HCT116 (cell line): Measurements from ENCODE around the gene FCER1G. TPM values are rescaled to one million over a fixed set of nuclear protein-coding genes. Genes with fewer than 3 reads are reported as not detected.

ENCODE experiments used
- ATAC-seq: fragments of 200-7000 bp; cut with Tn5 transposase; 2 replicates; pipeline ENCODE4 v1.9.1; 2020; ENCODE audit warnings: mild to moderate bottlenecking, moderate library complexity
- BruUV-seq: library from RNA; stranded (reverse); fragments of 400-500 nt; replicated peaks from 2 replicates; lab custom pipeline; 2021; lab: Mats Ljungman, UMichigan
- CTCF ChIA-PET: fragments of 300-600 bp; sonication (Branson Sonifier 250); formaldehyde crosslinking; loops from one replicate; lab custom pipeline; 2021; ENCODE audit warnings: antibody characterized with exemption; lab: Charles Lee
- POLR2A ChIA-PET: fragments of 300-600, 350-600 bp; sonication (Branson Sonifier 250); formaldehyde crosslinking; loops from one replicate; lab custom pipeline; 2021; ENCODE audit warnings: antibody characterized with exemption; lab: Charles Lee
- RAD21 ChIA-PET, 2 experiments: fragments of 300-600 bp; sonication (Branson Sonifier 250); formaldehyde crosslinking; loops; one replicate each; lab custom pipeline; 2023; ENCODE audit warnings: low total read pairs in 2 of 2; ENCODE audit not compliant: uncharacterized antibody in 2 of 2, unreplicated experiment in 2 of 2, low non-redundant PET in 1 of 2; lab: Charles Lee
- DNase-seq: peaks from one replicate; pipeline ENCODE4 v3.0.0-alpha.2; 2010; ENCODE audit warnings: low read depth, low spot score
- H2AFZ ChIP-seq: fragments of 200-600 bp; shearing (Covaris generic), sonication (generic); 2 replicates; pipeline ENCODE4 v1.6.1; 2017; ENCODE audit warnings: low read depth, mixed run types, mixed read lengths, antibody characterized with exemption, low read length; ENCODE audit not compliant: poor library complexity, severe bottlenecking
- H3K27ac ChIP-seq: 2 replicates; pipeline ENCODE4 v1.5.1; 2012; ENCODE audit warnings: low read depth, low read length
- H3K27me3 ChIP-seq: fragments of 200-600 bp; sonication (generic); 2 replicates; pipeline ENCODE4 v1.6.1; 2016; ENCODE audit warnings: mixed run types, low read length, mixed read lengths; ENCODE audit not compliant: insufficient read depth
- H3K36me3 ChIP-seq, 2 experiments: fragments of 200-500 bp in 1 of 2; fragments of 200-600 bp in 1 of 2; sonication (Bioruptor generic) in 1 of 2; sonication (generic) in 1 of 2; 2 replicates each; pipeline versions ENCODE4 v1.5.1 to v1.6.1; 2014 to 2016; ENCODE audit warnings: low read length in 2 of 2, inconsistent platforms in 1 of 2, mixed read lengths in 1 of 2, mixed run types in 1 of 2; ENCODE audit not compliant: insufficient read depth in 2 of 2, control insufficient read depth in 1 of 2
- H3K4me1 ChIP-seq, 2 experiments: fragments of 200-600 bp in 1 of 2; sonication (generic) in 1 of 2; 2 replicates each; pipeline versions ENCODE4 v1.5.1 to v1.6.1; 2012 to 2017; ENCODE audit warnings: low read length in 2 of 2, inconsistent platforms in 1 of 2, mild to moderate bottlenecking in 1 of 2, mixed read lengths in 1 of 2, mixed run types in 1 of 2, moderate library complexity in 1 of 2; ENCODE audit not compliant: insufficient read depth in 2 of 2, control insufficient read depth in 1 of 2
- H3K4me2 ChIP-seq: fragments of 200-600 bp; sonication (generic); 2 replicates; pipeline ENCODE4 v1.6.1; 2017; ENCODE audit warnings: mixed run types, low read length, mixed read lengths
- H3K4me3 ChIP-seq, 2 experiments: fragments of 200-600 bp in 1 of 2; sonication (generic) in 1 of 2; replicated peaks in 1 of 2; 2 replicates each; pipeline ENCODE4 v1.5.1; 2011 to 2016; ENCODE audit warnings: low read length in 2 of 2, control low read depth in 1 of 2, low read depth in 1 of 2, mild to moderate bottlenecking in 1 of 2, mixed read lengths in 1 of 2, mixed run types in 1 of 2
- H3K79me2 ChIP-seq: fragments of 200-600 bp; sonication (generic); 2 replicates; pipeline ENCODE4 v1.6.1; 2017; ENCODE audit warnings: mild to moderate bottlenecking, mixed run types, low read length, moderate library complexity, mixed read lengths; ENCODE audit not compliant: insufficient read depth
- H3K9ac ChIP-seq: fragments of 200-600 bp; sonication (generic); 2 replicates; pipeline ENCODE4 v1.6.1; 2016; ENCODE audit warnings: low read length, mixed read lengths
- H3K9me2 ChIP-seq: fragments of 200-600 bp; sonication (generic), shearing (Covaris generic); 2 replicates; pipeline ENCODE4 v1.6.1; 2017; ENCODE audit warnings: mixed run types, mild to moderate bottlenecking, moderate library complexity; ENCODE audit not compliant: insufficient read depth
- H3K9me3 ChIP-seq, 2 experiments: fragments of 200-500 bp in 1 of 2; fragments of 200-600 bp in 1 of 2; sonication (Bioruptor generic) in 1 of 2; sonication (generic) in 1 of 2; 2 replicates each; pipeline ENCODE4 v1.6.1; 2014 to 2017; ENCODE audit warnings: low read length in 2 of 2, mixed read lengths in 2 of 2, inconsistent platforms in 1 of 2, low read depth in 1 of 2, mild to moderate bottlenecking in 1 of 2, mixed run types in 1 of 2, moderate library complexity in 1 of 2; ENCODE audit not compliant: control insufficient read depth in 1 of 2, insufficient read depth in 1 of 2
- H4K20me1 ChIP-seq: fragments of 200-600 bp; sonication (generic), shearing (Covaris generic); 2 replicates; pipeline ENCODE4 v1.6.1; 2017; ENCODE audit warnings: mixed run types, mild to moderate bottlenecking, moderate library complexity; ENCODE audit not compliant: insufficient read depth
- CBX3 ChIP-seq: IDR thresholded peaks from 2 replicates; pipeline ENCODE4 v1.6.1; 2012; ENCODE audit warnings: low read depth
- CEBPB ChIP-seq: IDR thresholded peaks from 2 replicates; pipeline ENCODE4 v1.6.1; 2012; ENCODE audit warnings: low read depth
- EGR1 ChIP-seq: IDR thresholded peaks from 2 replicates; pipeline ENCODE4 v1.6.1; 2012; ENCODE audit warnings: low read depth
- ELF1 ChIP-seq: IDR thresholded peaks from 2 replicates; pipeline ENCODE4 v1.6.1; 2012; ENCODE audit warnings: low read depth, borderline replicate concordance
- EZH2phosphoT487 ChIP-seq: fragments of 200-600 bp; IDR thresholded peaks from 2 replicates; pipeline ENCODE4 v1.6.1; 2018; ENCODE audit warnings: antibody characterized with exemption, borderline replicate concordance
- FOSL1 ChIP-seq: IDR thresholded peaks from 2 replicates; pipeline ENCODE4 v1.6.1; 2012; ENCODE audit warnings: low read depth
- JUND ChIP-seq: IDR thresholded peaks from 2 replicates; pipeline ENCODE4 v1.6.1; 2012
- POLR2A ChIP-seq: IDR thresholded peaks from 2 replicates; pipeline ENCODE4 v1.7.0; 2011; ENCODE audit warnings: borderline replicate concordance; ENCODE audit not compliant: insufficient read depth, insufficient read length; ENCODE audit errors: extremely low read depth
- RAD21 ChIP-seq: IDR thresholded peaks from 2 replicates; pipeline ENCODE4 v1.6.1; 2012; ENCODE audit warnings: low read depth, mild to moderate bottlenecking
- SP1 ChIP-seq: IDR thresholded peaks from 2 replicates; pipeline ENCODE4 v1.6.1; 2012; ENCODE audit warnings: low read depth
- SRF ChIP-seq: IDR thresholded peaks from 2 replicates; pipeline ENCODE4 v1.6.1; 2012; ENCODE audit warnings: low read depth
- TCF7L2 ChIP-seq: IDR thresholded peaks from 2 replicates; pipeline ENCODE4 v1.7.0; 2011; ENCODE audit warnings: borderline replicate concordance, inconsistent platforms; ENCODE audit not compliant: insufficient read depth, insufficient read length; ENCODE audit errors: extremely low read depth
- YY1 ChIP-seq: IDR thresholded peaks from 2 replicates; pipeline ENCODE4 v1.6.1; 2011; ENCODE audit warnings: low read length, low read depth, moderate library complexity, mild to moderate bottlenecking; ENCODE audit not compliant: insufficient replicate concordance; ENCODE audit errors: extremely low read depth
- ZFX ChIP-seq: fragments of 450-650 bp; IDR thresholded peaks from 2 replicates; pipeline ENCODE4 v1.6.1; 2017
- ZNF274 ChIP-seq: fragments of 200-500 bp; sonication (Bioruptor generic); IDR thresholded peaks from 2 replicates; pipeline ENCODE4 v1.6.1; 2014; ENCODE audit warnings: mild to moderate bottlenecking, low read depth, low read length, inconsistent platforms
- intact Hi-C: fragments of 100-400 bp; cut with micrococcal nuclease; formaldehyde crosslinking; loops from 2 replicates; pipeline ENCODE4 v1.10.0; 2022
- total RNA-seq: library from RNA; stranded (reverse); gene quantifications from one replicate; pipeline ENCODE4 v1.2.1, GENCODE V29; 2021; ENCODE audit not compliant: unreplicated experiment
- TF ChIP-seq, protein P1 (sequence below), 3 experiments: fragments of 200-600 bp in 1 of 3; sonication (generic) in 1 of 3; IDR thresholded peaks in 2 of 3; conservative IDR thresholded peaks in 1 of 3; 2 replicates each; pipeline ENCODE4 v1.5.1; 2012 to 2017; ENCODE audit warnings: low read depth in 2 of 3, low read length in 2 of 3, antibody characterized with exemption in 1 of 3, borderline replicate concordance in 1 of 3, control low read depth in 1 of 3, mild to moderate bottlenecking in 1 of 3, mixed read lengths in 1 of 3, mixed run types in 1 of 3, moderate library complexity in 1 of 3; ENCODE audit not compliant: insufficient read depth in 1 of 3
- TF ChIP-seq, protein P2 (sequence below): IDR thresholded peaks from 2 replicates; pipeline ENCODE4 v1.6.1; 2011; ENCODE audit warnings: mild to moderate bottlenecking, low read length, moderate library complexity; ENCODE audit not compliant: insufficient replicate concordance; ENCODE audit errors: extremely low read depth
- TF ChIP-seq, protein P3 (sequence below): IDR thresholded peaks from 2 replicates; pipeline ENCODE4 v1.6.1; 2012
- TF ChIP-seq, protein P4 (sequence below): IDR thresholded peaks from 2 replicates; pipeline ENCODE4 v1.6.1; 2012

FCER1G gene
- total RNA-seq, 1 experiment from 2014 or later: 0.86 TPM

DNA sequence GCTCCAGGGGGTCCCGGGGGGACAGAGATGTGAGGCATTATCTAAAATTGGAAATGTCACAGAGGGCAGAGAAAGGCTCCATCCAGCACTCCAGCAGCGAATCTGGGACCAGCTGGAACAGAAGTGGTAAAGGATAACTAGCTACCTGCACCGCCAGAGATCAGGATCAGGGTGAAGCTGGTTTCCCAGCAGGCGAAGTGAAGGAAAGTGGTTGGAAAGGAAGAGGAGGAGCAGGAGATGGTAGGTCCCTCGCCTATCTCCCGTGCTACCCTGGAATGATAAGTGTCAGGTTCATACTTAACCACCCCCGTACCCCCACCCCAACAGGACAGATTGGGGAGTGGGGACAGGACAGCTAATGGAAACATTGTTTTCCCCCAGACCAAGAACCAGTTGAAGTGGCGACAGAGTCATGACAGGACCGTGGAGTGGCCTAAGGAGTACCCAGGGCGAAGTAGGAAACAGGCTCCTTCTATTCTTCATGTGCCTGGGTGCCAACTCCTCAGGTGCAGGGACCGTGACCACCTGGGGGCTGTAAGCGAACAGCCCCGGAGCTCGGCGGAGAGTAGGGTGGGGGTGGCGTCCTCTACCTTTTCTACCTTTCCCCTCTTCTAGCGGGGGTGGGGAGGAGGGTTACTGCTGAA is 38.5 kb upstream of the FCER1G start:
- Histone ChIP-seq H3K4me2 (peak overlapping the region; percentile 89), H3K27me3 (no peaks in the 10 kb centered on the region), H3K9me2 (no peaks in the 10 kb centered on the region), H3K79me2 (peaks cover 17% of the 10 kb centered on the region), H3K27ac (peak overlapping the region; percentile 57; the same call in 1 of the 2 replicates), H3K9me3 (no peaks in the 10 kb centered on the region), H3K9ac (peak overlapping the region; percentile 81), H3K4me3 (peak overlapping the region; percentile 90 to 93), H2AFZ (no peak overlapping the region), H3K36me3 (peaks cover 21 to 28% of the 10 kb centered on the region in 2 experiments; a peak in 3 of 4 replicates), H3K4me1 (peaks cover 10 to 19% of the 10 kb centered on the region in 2 experiments; a peak in 3 of 4 replicates), H4K20me1 (no peaks in the 10 kb centered on the region)
- ATAC-seq (no peak), DNase-seq (no peak)
- TF ChIP-seq FOSL1: no peak
- no peak for TF ChIP-seq ELF1
- TF ChIP-seq, protein P1, sequence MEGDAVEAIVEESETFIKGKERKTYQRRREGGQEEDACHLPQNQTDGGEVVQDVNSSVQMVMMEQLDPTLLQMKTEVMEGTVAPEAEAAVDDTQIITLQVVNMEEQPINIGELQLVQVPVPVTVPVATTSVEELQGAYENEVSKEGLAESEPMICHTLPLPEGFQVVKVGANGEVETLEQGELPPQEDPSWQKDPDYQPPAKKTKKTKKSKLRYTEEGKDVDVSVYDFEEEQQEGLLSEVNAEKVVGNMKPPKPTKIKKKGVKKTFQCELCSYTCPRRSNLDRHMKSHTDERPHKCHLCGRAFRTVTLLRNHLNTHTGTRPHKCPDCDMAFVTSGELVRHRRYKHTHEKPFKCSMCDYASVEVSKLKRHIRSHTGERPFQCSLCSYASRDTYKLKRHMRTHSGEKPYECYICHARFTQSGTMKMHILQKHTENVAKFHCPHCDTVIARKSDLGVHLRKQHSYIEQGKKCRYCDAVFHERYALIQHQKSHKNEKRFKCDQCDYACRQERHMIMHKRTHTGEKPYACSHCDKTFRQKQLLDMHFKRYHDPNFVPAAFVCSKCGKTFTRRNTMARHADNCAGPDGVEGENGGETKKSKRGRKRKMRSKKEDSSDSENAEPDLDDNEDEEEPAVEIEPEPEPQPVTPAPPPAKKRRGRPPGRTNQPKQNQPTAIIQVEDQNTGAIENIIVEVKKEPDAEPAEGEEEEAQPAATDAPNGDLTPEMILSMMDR (IDR thresholded peaks at IDR 0.05 in 2 of 3, conservative IDR thresholded peaks at IDR 0.05 in 1 of 3; ENCODE audit: borderline replicate concordance in 1 of 3, insufficient read depth in 1 of 3, low read depth in 2 of 3, low read length in 2 of 3): no peak
- no peak for TF ChIP-seq SP1
- TF ChIP-seq YY1: no peak
- TF ChIP-seq EZH2phosphoT487: no peak
- TF ChIP-seq TCF7L2: no peak
- TF ChIP-seq ZNF274: no peak
- no peak for TF ChIP-seq SRF
- TF ChIP-seq EGR1: no peak
- TF ChIP-seq, protein P2, sequence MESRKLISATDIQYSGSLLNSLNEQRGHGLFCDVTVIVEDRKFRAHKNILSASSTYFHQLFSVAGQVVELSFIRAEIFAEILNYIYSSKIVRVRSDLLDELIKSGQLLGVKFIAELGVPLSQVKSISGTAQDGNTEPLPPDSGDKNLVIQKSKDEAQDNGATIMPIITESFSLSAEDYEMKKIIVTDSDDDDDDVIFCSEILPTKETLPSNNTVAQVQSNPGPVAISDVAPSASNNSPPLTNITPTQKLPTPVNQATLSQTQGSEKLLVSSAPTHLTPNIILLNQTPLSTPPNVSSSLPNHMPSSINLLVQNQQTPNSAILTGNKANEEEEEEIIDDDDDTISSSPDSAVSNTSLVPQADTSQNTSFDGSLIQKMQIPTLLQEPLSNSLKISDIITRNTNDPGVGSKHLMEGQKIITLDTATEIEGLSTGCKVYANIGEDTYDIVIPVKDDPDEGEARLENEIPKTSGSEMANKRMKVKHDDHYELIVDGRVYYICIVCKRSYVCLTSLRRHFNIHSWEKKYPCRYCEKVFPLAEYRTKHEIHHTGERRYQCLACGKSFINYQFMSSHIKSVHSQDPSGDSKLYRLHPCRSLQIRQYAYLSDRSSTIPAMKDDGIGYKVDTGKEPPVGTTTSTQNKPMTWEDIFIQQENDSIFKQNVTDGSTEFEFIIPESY: no peak
- TF ChIP-seq RAD21: no peak
- TF ChIP-seq POLR2A: no peak
- no peak for TF ChIP-seq CEBPB
- no peak for TF ChIP-seq ZFX
- TF ChIP-seq CBX3: no peak
- TF ChIP-seq, protein P3, sequence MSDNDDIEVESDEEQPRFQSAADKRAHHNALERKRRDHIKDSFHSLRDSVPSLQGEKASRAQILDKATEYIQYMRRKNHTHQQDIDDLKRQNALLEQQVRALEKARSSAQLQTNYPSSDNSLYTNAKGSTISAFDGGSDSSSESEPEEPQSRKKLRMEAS: no peak
- no peak for TF ChIP-seq JUND
- TF ChIP-seq, protein P4, sequence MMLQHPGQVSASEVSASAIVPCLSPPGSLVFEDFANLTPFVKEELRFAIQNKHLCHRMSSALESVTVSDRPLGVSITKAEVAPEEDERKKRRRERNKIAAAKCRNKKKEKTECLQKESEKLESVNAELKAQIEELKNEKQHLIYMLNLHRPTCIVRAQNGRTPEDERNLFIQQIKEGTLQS: no peak
- no TSS peak for BruUV-seq
- intact Hi-C loops: no loop called here
- RAD21 ChIA-PET: interaction anchor here in 1 of 2 experiments (0.6 kb wide), 1 partner anchor 198 kb away, joined by 7 read pairs; no protein-coding TSS in a partner anchor
- CTCF ChIA-PET: interaction anchor here (2.1 kb wide), 1 partner anchor 10 kb away, joined by 9 read pairs; the partner anchor contains the start of gene PPOX
- POLR2A ChIA-PET: interaction anchor here (0.6 to 1.5 kb wide), 3 partner anchors 11 to 131 kb away, joined by 3 to 8 read pairs (median 3); partner anchors contain the start of genes NDUFS2, PPOX and USF1
